Islet of Langerhans (tissue), 1 donor: ENCODE measurements around the gene MORC4.

Experiments
- FAIRE-seq: peaks from one replicate; lab custom pipeline; 2011; peaks lifted over from hg19 to GRCh38; lab: Jason Lieb, UNC

The MORC4 gene

GRCh38 chrX:106905064-106905708 is 94.8 kb downstream of the MORC4 start:
- FAIRE-seq: no peak

GRCh38 chrX:106903856-106904528 is 96.0 kb downstream of the MORC4 start:
- no peak for FAIRE-seq

DNA sequence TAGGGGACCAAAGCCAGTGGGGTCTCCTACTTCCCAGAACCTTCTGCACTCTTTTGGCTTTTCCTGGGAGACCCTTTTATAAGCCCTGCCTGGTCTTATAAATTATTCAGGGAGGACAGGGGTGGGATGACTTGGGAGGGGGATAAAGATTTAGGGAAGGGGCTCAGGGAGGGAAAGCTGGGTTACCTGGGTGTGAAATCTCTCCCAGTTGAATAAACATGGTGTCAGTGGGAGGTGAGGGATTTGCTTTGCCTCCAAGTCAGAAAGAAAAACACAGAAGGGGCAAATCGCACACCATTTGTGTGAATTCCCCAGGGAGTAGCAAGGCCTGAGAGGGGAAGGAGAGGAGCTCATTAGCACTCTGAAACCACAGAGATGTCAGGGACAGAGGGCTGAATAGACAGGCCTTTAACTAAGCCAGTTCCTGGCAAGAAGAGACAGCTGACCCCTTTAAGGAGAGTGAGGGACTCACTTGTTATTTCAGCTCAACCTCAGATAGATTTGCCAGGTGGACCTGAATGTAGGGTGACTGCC is 96.7 kb downstream of the MORC4 start, which contains the start of gene RIPPLY1:
TSS of gene RIPPLY1 (minus strand) at position 51 of the 534 bp plus-strand sequence. CDS start 54 bp downstream, outside the sequence.
- FAIRE-seq: no peak

- FAIRE-seq: no peak
Observed at GRCh38 chrX:106902684-106903083, 97.3 kb downstream of the MORC4 start.

- no peak for FAIRE-seq
Observed at GRCh38 chrX:106901781-106902219, 98.2 kb downstream of the MORC4 start.

- FAIRE-seq: no peak
Observed at GRCh38 chrX:106901341-106901740, 98.7 kb downstream of the MORC4 start.

DNA sequence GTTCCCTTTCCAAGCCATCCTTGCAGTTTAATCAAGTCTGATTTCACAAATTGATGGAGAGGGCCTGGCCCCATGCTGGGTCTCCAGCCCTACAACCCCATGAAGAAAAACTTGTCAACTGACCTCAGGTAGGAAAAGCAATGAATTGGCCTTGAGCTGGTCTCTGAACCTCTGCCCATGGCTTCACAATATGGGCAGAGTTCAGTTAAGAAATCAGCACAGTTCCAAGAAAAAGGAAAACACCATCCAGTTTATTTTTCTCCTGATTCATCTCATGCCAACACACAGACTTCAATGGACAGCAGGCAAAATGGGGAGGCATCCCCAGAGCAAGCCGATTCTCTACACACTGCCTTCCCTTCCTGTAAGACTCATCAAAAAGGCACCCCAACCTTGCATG is 100.2 kb downstream of the MORC4 start:
- no peak for FAIRE-seq

DNA sequence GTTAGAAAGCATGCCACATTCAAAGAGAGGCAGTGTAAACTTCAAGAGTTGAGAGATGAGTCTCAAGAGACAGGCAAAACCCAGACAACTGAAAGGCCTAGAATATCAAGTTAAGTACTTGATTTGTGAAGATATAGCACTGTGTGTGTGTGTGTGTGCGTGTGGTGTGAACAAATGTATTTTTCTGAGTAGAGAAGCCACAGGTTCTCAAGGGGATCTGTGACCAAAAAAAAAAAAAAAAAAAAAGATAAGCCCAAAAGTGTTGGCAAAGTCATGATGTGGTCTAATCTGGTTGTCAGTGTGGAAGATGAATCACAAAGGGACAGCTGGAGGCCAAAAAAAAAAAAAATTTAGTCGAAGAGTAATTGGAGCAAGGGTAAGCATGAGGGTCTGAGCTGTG is 100.7 kb downstream of the MORC4 start:
- FAIRE-seq: no peak

DNA sequence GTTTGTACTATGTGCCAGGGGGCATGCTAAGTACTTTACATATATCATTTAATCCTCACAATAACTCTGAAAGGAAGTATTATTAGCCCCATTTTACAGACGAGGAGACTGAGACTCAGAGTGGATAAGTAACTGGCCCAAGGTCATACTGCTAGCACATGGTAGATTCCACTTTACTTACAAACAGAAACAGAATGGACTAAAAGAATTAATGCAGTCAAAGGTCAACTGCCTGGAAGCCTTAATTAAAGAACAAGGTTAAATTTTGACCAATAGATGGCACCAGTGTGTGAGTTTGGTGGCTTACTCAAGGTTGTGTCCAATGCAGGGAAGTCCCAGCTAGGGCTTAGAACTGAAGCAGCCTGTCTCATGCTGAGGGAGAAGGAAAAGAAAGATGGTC is 101.5 kb downstream of the MORC4 start:
- no peak for FAIRE-seq

DNA sequence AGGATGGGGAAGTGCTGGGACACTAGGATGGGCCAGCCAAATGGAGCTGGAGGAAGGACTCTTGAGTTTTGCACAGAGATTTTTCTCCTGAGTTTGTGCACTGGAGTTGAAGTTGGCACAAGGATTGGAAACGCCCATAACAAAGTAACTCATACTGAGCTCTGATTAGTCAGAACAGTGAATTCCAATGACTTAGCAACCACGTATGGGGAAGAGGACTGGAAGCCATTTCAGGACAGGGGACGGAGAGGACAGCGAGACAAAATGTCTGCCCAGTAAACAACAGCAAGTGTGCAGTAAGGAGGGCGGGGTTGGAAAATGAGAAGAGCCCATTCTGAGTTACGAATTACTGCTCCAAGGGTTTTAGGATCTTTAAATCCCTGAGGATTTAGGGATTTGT is 102.8 kb downstream of the MORC4 start:
- FAIRE-seq: no peak

DNA sequence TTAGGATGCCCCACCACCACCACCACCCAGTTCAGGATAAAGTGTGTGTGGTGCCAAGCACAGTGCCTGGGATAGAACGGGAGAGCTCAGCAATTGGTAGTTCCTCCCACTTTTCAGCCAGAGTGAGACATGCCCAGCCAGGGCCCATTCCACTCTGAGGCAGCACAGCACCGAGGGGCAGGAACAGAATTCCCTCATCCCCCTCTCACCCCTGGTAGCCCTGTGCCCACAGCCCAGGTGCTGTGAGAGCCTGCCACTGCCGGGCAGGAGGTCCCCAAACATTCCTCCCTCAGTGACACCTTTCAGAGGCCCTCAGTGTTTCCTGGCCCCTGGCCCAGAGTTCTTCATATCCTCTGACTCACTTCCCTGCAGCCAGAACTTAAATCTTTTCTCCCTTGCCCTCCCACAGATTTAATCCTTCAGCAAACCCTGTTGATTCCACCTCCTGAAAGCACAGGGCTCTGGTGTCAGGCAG is 105.0 kb downstream of the MORC4 start:
- no peak for FAIRE-seq

GRCh38 chrX:106894392-106894909 is 105.6 kb downstream of the MORC4 start:
- peak; percentile 76 for FAIRE-seq

GRCh38 chrX:106891762-106892460 is 108.1 kb downstream of the MORC4 start:
- FAIRE-seq: no peak
